ENCODE results near the gene AMDHD1. TPM values are rescaled to one million over a fixed set of nuclear protein-coding genes. Genes with fewer than 3 reads are reported as not detected.

The AMDHD1 gene
- total and polyA plus RNA-seq, 2 of the 8 experiments (the other 6 are each of a cell fraction or from before 2014, with no cell fraction given), result 0.14 TPM; not detected in 1

GRCh38 chr12:95898081-95898480 lies 45.0 kb upstream of the AMDHD1 start (continued):
- TF ChIP-seq EZH2 (IDR thresholded peaks at IDR 0.05; ENCODE audit: low read depth, low read length, severe bottlenecking) (no peak), SP2 (IDR thresholded peaks at IDR 0.05; ENCODE audit: low read length) (no peak), RXRA (IDR thresholded peaks at IDR 0.05; ENCODE audit: insufficient read depth, low read depth, low read length) (no peak), KDM1A (IDR thresholded peaks at IDR 0.05; ENCODE audit: borderline replicate concordance, low read length) (no peak), RFX5 (IDR thresholded peaks at IDR 0.05; ENCODE audit: borderline replicate concordance, low read depth, low read length) (no peak)
- TF ChIP-seq, protein P1, sequence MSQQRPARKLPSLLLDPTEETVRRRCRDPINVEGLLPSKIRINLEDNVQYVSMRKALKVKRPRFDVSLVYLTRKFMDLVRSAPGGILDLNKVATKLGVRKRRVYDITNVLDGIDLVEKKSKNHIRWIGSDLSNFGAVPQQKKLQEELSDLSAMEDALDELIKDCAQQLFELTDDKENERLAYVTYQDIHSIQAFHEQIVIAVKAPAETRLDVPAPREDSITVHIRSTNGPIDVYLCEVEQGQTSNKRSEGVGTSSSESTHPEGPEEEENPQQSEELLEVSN (IDR thresholded peaks at IDR 0.05), result no peak
